Upper lobe of left lung (tissue), 6 donors: ENCODE data around the gene PPP2R2D. TPM values are rescaled to one million over a fixed set of nuclear protein-coding genes. Genes with fewer than 3 reads are reported as not detected.

ENCODE experiments used
- ATAC-seq, 2 donors: fragments of 200-7000 bp; cut with Tn5 transposase; one replicate each; pipeline ENCODE4 v1.9.1; 2022; ENCODE audit warnings: mild to moderate bottlenecking in 2 of 2, moderate library complexity in 2 of 2; ENCODE audit not compliant: low FRiP score in 2 of 2
- DNase-seq, 2 donors: peaks; one replicate each; pipeline ENCODE4 v3.0.0-alpha.2; 2019 to 2020
- H3K27ac ChIP-seq, 4 donors: fragments of 200-600 bp; sonication (generic); one replicate each; pipeline ENCODE4 v1.5.1; 2016 to 2019
- H3K27me3 ChIP-seq, 4 donors: fragments of 200-600 bp; sonication (generic); one replicate each; pipeline ENCODE4 v1.5.1; 2017 to 2019
- H3K36me3 ChIP-seq, 4 donors: fragments of 200-600 bp; sonication (generic); one replicate each; pipeline ENCODE4 v1.5.1; 2016 to 2019
- H3K4me1 ChIP-seq, 4 donors: fragments of 200-600 bp; sonication (generic); one replicate each; pipeline ENCODE4 v1.5.1; 2018 to 2019
- H3K4me3 ChIP-seq, 4 donors: fragments of 200-600 bp; sonication (generic); one replicate each; pipeline ENCODE4 v1.5.1; 2017 to 2019; ENCODE audit warnings: mild to moderate bottlenecking in 2 of 4, moderate library complexity in 1 of 4
- H3K9me3 ChIP-seq, 4 donors: fragments of 200-600 bp; sonication (generic); one replicate each; pipeline ENCODE4 v1.5.1; 2018 to 2019
- EP300 ChIP-seq, 4 donors: sonication (generic); formaldehyde crosslinking; IDR thresholded peaks; one replicate each; pipeline ENCODE4 v1.5.1; 2017; ENCODE audit warnings: antibody characterized with exemption in 4 of 4, control low read depth in 2 of 4
- POLR2A ChIP-seq, 4 donors: fragments of 450-650 bp; IDR thresholded peaks; one replicate each; pipeline ENCODE4 v1.5.1; 2016 to 2017; ENCODE audit warnings: antibody characterized with exemption in 4 of 4, mild to moderate bottlenecking in 2 of 4
- POLR2AphosphoS5 ChIP-seq, 2 donors: sonication (generic); formaldehyde crosslinking; IDR thresholded peaks; one replicate each; pipeline ENCODE4 v1.5.1; 2017; ENCODE audit warnings: antibody characterized with exemption in 2 of 2
- WGBS, 2 donors: methylation state at CpG; one replicate each; pipeline ENCODE4 v1.1.5; 2017 to 2018; 5-methylcytosine and 5-hydroxymethylcytosine counted together
- total RNA-seq, 6 donors: library from RNA; depleted of rRNA in 4 of 6; stranded (reverse); fragments of >200 nt in 4 of 6; gene quantifications; one replicate each; pipeline versions ENCODE4 v1.1.0 to v1.2.1, GENCODE V29; 2016 to 2021
- TF ChIP-seq, protein P1 (sequence below), 6 experiments: fragments of 450-650 bp in 4 of 6; fragments of 200-600 bp in 2 of 6; sonication (generic) in 2 of 6; IDR thresholded peaks; one replicate each; pipeline ENCODE4 v1.5.1; 2016 to 2019; ENCODE audit warnings: antibody characterized with exemption in 6 of 6
- donor health status: DM: no; HTN: no; CAD: no; lungs with moderate emphysema.
- donor health status: DM: no; HTN: yes; CAD: no; lungs with severe emphysema.

Gene PPP2R2D
- total RNA-seq, 6 donors from 2014 or later, result 20.5 to 60.8 (median 28.7) TPM

DNA sequence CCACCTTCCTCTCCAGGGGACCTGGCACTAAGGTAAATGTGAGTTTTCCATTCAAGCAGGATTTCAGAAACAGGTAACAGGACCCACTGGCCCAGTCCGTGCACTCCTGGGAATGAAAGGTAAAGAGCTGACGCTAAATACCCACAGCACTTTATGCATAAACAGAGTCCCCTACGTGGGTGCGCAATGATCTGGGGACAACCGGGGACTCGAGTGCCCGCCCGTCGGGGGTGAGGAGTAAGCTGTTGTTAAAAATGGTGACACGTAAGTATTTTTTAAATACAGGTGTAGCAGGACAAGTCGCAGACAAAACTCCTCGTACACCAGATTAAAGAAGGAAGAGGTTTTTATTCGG, 47.2 kb upstream of the PPP2R2D start:
- Histone ChIP-seq H3K4me3 (no peak overlapping the region), H3K9me3 (no peaks in the 10 kb centered on the region), H3K27ac (no peak overlapping the region), H3K4me1 (no peaks in the 10 kb centered on the region), H3K36me3 (no peaks in the 10 kb centered on the region), H3K27me3 (no peaks in the 10 kb centered on the region)
- 90 to 92% methylated on average over 13 of the region's 13 CpGs for WGBS, 2 donors
- ATAC-seq (no peak), DNase-seq (peak in 1 of 2 donors; percentile 8)
- TF ChIP-seq, protein P1, sequence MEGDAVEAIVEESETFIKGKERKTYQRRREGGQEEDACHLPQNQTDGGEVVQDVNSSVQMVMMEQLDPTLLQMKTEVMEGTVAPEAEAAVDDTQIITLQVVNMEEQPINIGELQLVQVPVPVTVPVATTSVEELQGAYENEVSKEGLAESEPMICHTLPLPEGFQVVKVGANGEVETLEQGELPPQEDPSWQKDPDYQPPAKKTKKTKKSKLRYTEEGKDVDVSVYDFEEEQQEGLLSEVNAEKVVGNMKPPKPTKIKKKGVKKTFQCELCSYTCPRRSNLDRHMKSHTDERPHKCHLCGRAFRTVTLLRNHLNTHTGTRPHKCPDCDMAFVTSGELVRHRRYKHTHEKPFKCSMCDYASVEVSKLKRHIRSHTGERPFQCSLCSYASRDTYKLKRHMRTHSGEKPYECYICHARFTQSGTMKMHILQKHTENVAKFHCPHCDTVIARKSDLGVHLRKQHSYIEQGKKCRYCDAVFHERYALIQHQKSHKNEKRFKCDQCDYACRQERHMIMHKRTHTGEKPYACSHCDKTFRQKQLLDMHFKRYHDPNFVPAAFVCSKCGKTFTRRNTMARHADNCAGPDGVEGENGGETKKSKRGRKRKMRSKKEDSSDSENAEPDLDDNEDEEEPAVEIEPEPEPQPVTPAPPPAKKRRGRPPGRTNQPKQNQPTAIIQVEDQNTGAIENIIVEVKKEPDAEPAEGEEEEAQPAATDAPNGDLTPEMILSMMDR (IDR thresholded peaks at IDR 0.05), result no peak
- no peak for TF ChIP-seq POLR2AphosphoS5 (IDR thresholded peaks at IDR 0.05)
- TF ChIP-seq EP300 (IDR thresholded peaks at IDR 0.05), result no peak
- no peak for TF ChIP-seq POLR2A (IDR thresholded peaks at IDR 0.05)

GRCh38 chr10:131854579-131855335, 46.1 kb upstream of the PPP2R2D start:
- Histone ChIP-seq H3K36me3 (no peaks in the 10 kb centered on the region), H3K27ac (no peak overlapping the region), H3K27me3 (no peaks in the 10 kb centered on the region), H3K9me3 (no peaks in the 10 kb centered on the region), H3K4me3 (no peak overlapping the region), H3K4me1 (no peaks in the 10 kb centered on the region)
- TF ChIP-seq EP300 (IDR thresholded peaks at IDR 0.05), result no peak
- TF ChIP-seq, protein P1 (IDR thresholded peaks at IDR 0.05), result no peak
- no peak for TF ChIP-seq POLR2AphosphoS5 (IDR thresholded peaks at IDR 0.05)
- TF ChIP-seq POLR2A (IDR thresholded peaks at IDR 0.05), result no peak
- ATAC-seq, result no peak
- DNase-seq, result peak; percentile 19 to 49
- WGBS, 2 donors, result 67 to 84% methylated on average over 9 to 22 of the region's 22 CpGs

GRCh38 chr10:131855461-131856401, 45.1 kb upstream of the PPP2R2D start:
- Histone ChIP-seq H3K4me3 (no peak overlapping the region), H3K36me3 (no peaks in the 10 kb centered on the region), H3K9me3 (no peaks in the 10 kb centered on the region), H3K27me3 (no peaks in the 10 kb centered on the region), H3K4me1 (no peaks in the 10 kb centered on the region), H3K27ac (no peak overlapping the region)
- WGBS, 2 donors, result 76 to 88% methylated on average over 18 to 22 of the region's 23 CpGs
- DNase-seq (peak in 1 of 2 donors; percentile 19), ATAC-seq (peak in 1 of 2 donors; percentile 23)
- TF ChIP-seq, protein P1 (IDR thresholded peaks at IDR 0.05), result no peak
- no peak for TF ChIP-seq POLR2AphosphoS5 (IDR thresholded peaks at IDR 0.05)

GRCh38 chr10:131856441-131857094, 44.2 kb upstream of the PPP2R2D start:
- Histone ChIP-seq H3K4me3 (no peak overlapping the region), H3K4me1 (no peaks in the 10 kb centered on the region), H3K9me3 (no peaks in the 10 kb centered on the region), H3K27ac (no peak overlapping the region), H3K27me3 (no peaks in the 10 kb centered on the region), H3K36me3 (no peaks in the 10 kb centered on the region)
- WGBS, 2 donors, result 81 to 84% methylated on average over 15 to 18 of the region's 18 CpGs
- peak in 1 of 2 donors; percentile 10 for DNase-seq
- ATAC-seq, result no peak
- no peak for TF ChIP-seq POLR2AphosphoS5 (IDR thresholded peaks at IDR 0.05)
- TF ChIP-seq EP300 (IDR thresholded peaks at IDR 0.05), result no peak
- TF ChIP-seq, protein P1 (IDR thresholded peaks at IDR 0.05), result no peak
- no peak for TF ChIP-seq POLR2A (IDR thresholded peaks at IDR 0.05)
